OCI-LY7 (cell line): ENCODE results near the gene ZNF503. TPM values are rescaled to one million over a fixed set of nuclear protein-coding genes. Genes with fewer than 3 reads are reported as not detected.

Experiments used
- BruUV-seq: library from RNA; stranded (reverse); fragments of 400-500 nt; replicated peaks from 2 replicates; lab custom pipeline; 2021; lab: Mats Ljungman, UMichigan
- CTCF ChIA-PET: fragments of 300-600 bp; sonication (Branson Sonifier 250); formaldehyde crosslinking; loops from one replicate; lab custom pipeline; 2022; ENCODE audit warnings: antibody characterized with exemption; ENCODE audit not compliant: unreplicated experiment; lab: Charles Lee
- POLR2A ChIA-PET: fragments of 300-600 bp; sonication (Branson Sonifier 250); formaldehyde crosslinking; loops from one replicate; lab custom pipeline; 2022; ENCODE audit warnings: antibody characterized with exemption; lab: Charles Lee
- DNase-seq: peaks from one replicate; pipeline ENCODE4 v3.0.0-alpha.2; 2015; ENCODE audit warnings: low spot score
- H2AFZ ChIP-seq: fragments of 200-600 bp; sonication (generic), shearing (Covaris generic); 2 replicates; pipeline ENCODE4 v1.6.1; 2014; ENCODE audit warnings: mild to moderate bottlenecking, antibody characterized with exemption, low read length, moderate library complexity
- H3K27ac ChIP-seq: fragments of 200-600 bp; sonication (generic); 2 replicates; pipeline ENCODE4 v1.5.1; 2014; ENCODE audit warnings: mixed run types, low read depth, mild to moderate bottlenecking, moderate library complexity, low read length, inconsistent platforms; ENCODE audit not compliant: poor library complexity, severe bottlenecking
- H3K36me3 ChIP-seq: fragments of 200-600 bp; sonication (generic); 2 replicates; pipeline ENCODE4 v1.6.1; 2014; ENCODE audit warnings: mild to moderate bottlenecking, antibody characterized with exemption, low read length, moderate library complexity, mixed read lengths; ENCODE audit not compliant: insufficient read depth
- H3K4me1 ChIP-seq: fragments of 200-600 bp; sonication (generic); 2 replicates; pipeline ENCODE4 v1.5.1; 2014; ENCODE audit warnings: mild to moderate bottlenecking, low read length; ENCODE audit not compliant: insufficient read depth, poor library complexity, severe bottlenecking
- H3K4me2 ChIP-seq: fragments of 200-600 bp; sonication (generic); 2 replicates; pipeline ENCODE4 v1.6.1; 2014; ENCODE audit warnings: mild to moderate bottlenecking, low read length
- H3K4me3 ChIP-seq: fragments of 200-600 bp; sonication (generic); 2 replicates; pipeline ENCODE4 v1.5.1; 2014; ENCODE audit warnings: mild to moderate bottlenecking, low read depth, low read length; ENCODE audit not compliant: poor library complexity, severe bottlenecking
- H3K79me2 ChIP-seq: fragments of 200-600 bp; sonication (generic); 2 replicates; pipeline ENCODE4 v1.6.1; 2016; ENCODE audit warnings: low read depth, mild to moderate bottlenecking, low read length, moderate library complexity, mixed read lengths; ENCODE audit not compliant: insufficient read depth
- H3K9me2 ChIP-seq: fragments of 200-600 bp; sonication (generic); 2 replicates; pipeline ENCODE4 v1.6.1; 2016; ENCODE audit warnings: mild to moderate bottlenecking, low read length, mixed read lengths; ENCODE audit not compliant: insufficient read depth
- H3K9me3 ChIP-seq: fragments of 200-600 bp; sonication (generic); 2 replicates; pipeline ENCODE4 v1.6.1; 2014; ENCODE audit warnings: mild to moderate bottlenecking, mixed run types, low read length, mixed read lengths
- H4K20me1 ChIP-seq: fragments of 200-600 bp; sonication (generic); 2 replicates; pipeline ENCODE4 v1.6.1; 2014; ENCODE audit warnings: mild to moderate bottlenecking, antibody characterized with exemption, low read length, moderate library complexity, mixed read lengths; ENCODE audit not compliant: insufficient read depth
- EZH2phosphoT487 ChIP-seq: fragments of 200-600 bp; sonication (generic); IDR thresholded peaks from 2 replicates; pipeline ENCODE4 v1.6.1; 2018; ENCODE audit warnings: low read depth, borderline replicate concordance, mild to moderate bottlenecking, mixed run types, antibody characterized with exemption, low read length, moderate library complexity, mixed read lengths
- intact Hi-C: fragments of 100-400 bp; cut with micrococcal nuclease; formaldehyde crosslinking; loops from one replicate; pipeline ENCODE4 v1.10.0; 2022; ENCODE audit not compliant: unreplicated experiment
- total RNA-seq, 2 experiments: library from RNA; depleted of rRNA in 1 of 2; stranded (reverse); fragments of >200 nt in 1 of 2; shearing (Covaris generic) in 1 of 2; gene quantifications; 2 replicates each; pipeline ENCODE4 v1.2.3, GENCODE V29; 2014 to 2022
- TF ChIP-seq, protein P1 (sequence below): fragments of 200-600 bp; sonication (generic); conservative IDR thresholded peaks from 2 replicates; pipeline ENCODE4 v1.5.1; 2014; ENCODE audit warnings: mild to moderate bottlenecking, antibody characterized with exemption, low read length, moderate library complexity, mixed read lengths

Gene ZNF503
- total RNA-seq, 2 experiments from 2014 or later: not detected

DNA sequence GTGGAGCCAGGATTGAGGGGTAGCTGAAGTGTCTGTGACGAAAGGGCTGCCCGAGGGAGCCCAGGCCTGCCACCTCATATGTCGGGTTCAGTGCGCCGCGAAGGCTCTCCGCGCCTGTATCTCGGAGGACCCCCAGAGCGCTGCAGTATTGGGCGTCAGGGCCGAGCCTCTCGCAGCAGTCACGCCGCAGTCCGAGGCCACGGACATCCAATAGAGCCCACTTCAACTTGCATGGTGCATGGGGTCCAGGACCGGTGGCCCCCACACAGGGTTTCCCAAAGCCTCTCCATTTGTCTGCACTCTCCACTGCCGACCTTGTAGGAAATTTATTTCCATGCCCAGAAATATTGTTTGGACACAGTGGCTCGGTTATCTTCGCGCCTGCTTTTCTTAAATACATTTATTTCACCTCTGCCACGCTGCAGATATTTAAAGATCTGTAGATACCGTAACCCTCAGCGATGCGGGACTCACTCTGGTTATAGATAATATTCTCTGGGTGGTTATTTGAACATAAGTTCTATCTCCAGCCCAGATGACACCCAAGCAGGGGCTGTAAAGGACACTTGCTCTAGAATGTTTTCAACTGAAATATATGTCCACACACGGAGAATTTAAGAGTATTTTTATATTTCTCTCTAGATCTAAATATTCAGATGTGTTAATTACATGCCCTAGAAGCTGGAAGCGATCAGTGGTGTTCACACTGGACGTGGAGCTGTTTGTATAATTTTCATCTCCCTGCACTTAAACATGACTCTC, 5.1 kb upstream of the ZNF503 start:
- H2AFZ ChIP-seq: no peak overlapping the region
- no TSS peak for BruUV-seq
- no peak for DNase-seq
- H3K27ac ChIP-seq: no peak overlapping the region
- H3K9me3 ChIP-seq: no peaks in the 10 kb centered on the region
- TF ChIP-seq, protein P1, sequence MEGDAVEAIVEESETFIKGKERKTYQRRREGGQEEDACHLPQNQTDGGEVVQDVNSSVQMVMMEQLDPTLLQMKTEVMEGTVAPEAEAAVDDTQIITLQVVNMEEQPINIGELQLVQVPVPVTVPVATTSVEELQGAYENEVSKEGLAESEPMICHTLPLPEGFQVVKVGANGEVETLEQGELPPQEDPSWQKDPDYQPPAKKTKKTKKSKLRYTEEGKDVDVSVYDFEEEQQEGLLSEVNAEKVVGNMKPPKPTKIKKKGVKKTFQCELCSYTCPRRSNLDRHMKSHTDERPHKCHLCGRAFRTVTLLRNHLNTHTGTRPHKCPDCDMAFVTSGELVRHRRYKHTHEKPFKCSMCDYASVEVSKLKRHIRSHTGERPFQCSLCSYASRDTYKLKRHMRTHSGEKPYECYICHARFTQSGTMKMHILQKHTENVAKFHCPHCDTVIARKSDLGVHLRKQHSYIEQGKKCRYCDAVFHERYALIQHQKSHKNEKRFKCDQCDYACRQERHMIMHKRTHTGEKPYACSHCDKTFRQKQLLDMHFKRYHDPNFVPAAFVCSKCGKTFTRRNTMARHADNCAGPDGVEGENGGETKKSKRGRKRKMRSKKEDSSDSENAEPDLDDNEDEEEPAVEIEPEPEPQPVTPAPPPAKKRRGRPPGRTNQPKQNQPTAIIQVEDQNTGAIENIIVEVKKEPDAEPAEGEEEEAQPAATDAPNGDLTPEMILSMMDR: no peak
- TF ChIP-seq EZH2phosphoT487: no peak
- H3K4me2 ChIP-seq: no peak overlapping the region
- POLR2A ChIA-PET: interaction anchor here (0.6 kb wide), 1 partner anchor 638 kb away, joined by 3 read pairs; no protein-coding TSS in a partner anchor
- H3K9me2 ChIP-seq: no peaks in the 10 kb centered on the region
- intact Hi-C loops: no loop called here
- CTCF ChIA-PET: no interaction called here
- no peaks in the 10 kb centered on the region for H3K79me2 ChIP-seq
- no peaks in the 10 kb centered on the region for H4K20me1 ChIP-seq
- H3K36me3 ChIP-seq: no peaks in the 10 kb centered on the region
- no peak overlapping the region for H3K4me3 ChIP-seq
- peaks cover 3% of the 10 kb centered on the region for H3K4me1 ChIP-seq

DNA sequence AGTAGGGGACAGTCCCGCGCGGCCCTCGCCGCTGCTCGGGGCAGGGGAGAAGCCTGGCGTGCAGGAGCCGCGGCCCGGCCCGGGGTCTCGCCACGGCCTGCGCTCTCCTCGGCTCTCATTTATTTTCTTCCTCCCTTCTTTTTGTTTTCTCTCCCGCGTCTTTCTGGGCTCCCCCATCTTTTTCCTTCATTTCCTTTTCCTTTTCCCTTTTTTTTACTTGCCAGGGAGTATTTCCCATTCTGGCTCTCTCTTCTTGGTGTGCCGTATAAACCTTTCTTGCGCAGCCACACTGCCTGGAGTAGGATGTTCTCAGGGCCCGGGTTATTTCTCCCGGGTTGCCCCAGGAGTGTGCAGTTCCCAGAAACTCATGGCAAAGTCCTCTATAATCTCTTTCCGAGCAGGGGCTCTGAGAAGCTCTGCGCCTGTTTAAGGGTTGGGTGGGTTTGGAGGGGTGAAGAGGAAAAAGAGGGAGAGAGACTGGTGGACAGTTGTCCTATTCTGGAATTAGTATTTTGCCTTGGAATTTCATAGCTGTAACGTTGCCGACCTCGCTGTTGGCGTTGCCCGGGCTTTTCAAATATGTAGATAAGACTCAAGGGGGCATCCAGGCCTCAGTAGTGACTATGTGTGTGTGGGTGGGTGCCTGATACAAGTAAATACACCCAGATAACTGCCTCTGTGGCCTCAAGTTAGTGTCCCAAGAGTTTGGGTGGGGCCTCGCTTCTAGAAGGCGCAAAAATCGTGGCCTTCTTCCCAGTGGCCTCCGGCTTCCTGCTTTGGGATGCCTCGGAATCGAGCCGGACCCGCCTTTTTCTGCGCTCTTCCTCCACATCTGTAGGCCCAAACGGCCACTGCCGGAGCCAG, 4.3 kb upstream of the ZNF503 start:
- POLR2A ChIA-PET: no interaction called here
- TF ChIP-seq EZH2phosphoT487: no peak
- TF ChIP-seq, protein P1: no peak
- H3K9me2 ChIP-seq: no peaks in the 10 kb centered on the region
- DNase-seq: no peak
- no peak overlapping the region for H3K27ac ChIP-seq
- no peaks in the 10 kb centered on the region for H3K9me3 ChIP-seq
- H3K79me2 ChIP-seq: no peaks in the 10 kb centered on the region
- no TSS peak for BruUV-seq
- no peak overlapping the region for H3K4me3 ChIP-seq
- peaks cover 3% of the 10 kb centered on the region for H3K4me1 ChIP-seq
- H3K36me3 ChIP-seq: no peaks in the 10 kb centered on the region
- intact Hi-C loops: no loop called here
- CTCF ChIA-PET: no interaction called here
- no peak overlapping the region for H2AFZ ChIP-seq
- no peaks in the 10 kb centered on the region for H4K20me1 ChIP-seq
- no peak overlapping the region for H3K4me2 ChIP-seq
